Thyroid gland (tissue), 4 donors: ENCODE results near the gene MLC1. TPM values are rescaled to one million over a fixed set of nuclear protein-coding genes. Genes with fewer than 3 reads are reported as not detected.

ENCODE experiments used
- DNase-seq, 2 donors: peaks; one replicate each; pipeline ENCODE4 v3.0.0-alpha.2; 2019
- H3K27ac ChIP-seq, 3 donors: fragments of 200-600 bp; sonication (generic); 1 replicate in 2 of 3; 2 replicates in 1 of 3; pipeline ENCODE4 v1.5.1; 2016 to 2019; ENCODE audit warnings: mild to moderate bottlenecking in 1 of 3, moderate library complexity in 1 of 3
- H3K27me3 ChIP-seq: fragments of 200-600 bp; sonication (generic); one replicate; pipeline ENCODE4 v1.5.1; 2019
- H3K36me3 ChIP-seq, 2 donors: fragments of 200-600 bp; sonication (generic); one replicate each; pipeline ENCODE4 v1.5.1; 2016 to 2019
- H3K4me1 ChIP-seq, 2 donors: fragments of 200-600 bp; sonication (generic); one replicate each; pipeline ENCODE4 v1.5.1; 2017 to 2019
- H3K4me3 ChIP-seq, 3 donors: fragments of 200-600 bp; sonication (generic); replicated peaks in 1 of 3; 1 replicate in 2 of 3; 2 replicates in 1 of 3; pipeline ENCODE4 v1.5.1; 2016; ENCODE audit warnings: mild to moderate bottlenecking in 1 of 3
- H3K9me3 ChIP-seq: fragments of 200-600 bp; sonication (generic); one replicate; pipeline ENCODE4 v1.5.1; 2017
- POLR2A ChIP-seq, 2 donors: fragments of 450-650 bp; IDR thresholded peaks; one replicate each; pipeline ENCODE4 v1.6.1; 2017; ENCODE audit warnings: antibody characterized with exemption in 2 of 2, mild to moderate bottlenecking in 2 of 2, moderate library complexity in 1 of 2
- WGBS, 2 donors: methylation state at CpG; one replicate each; pipeline ENCODE4 v1.1.5; 2017; 5-methylcytosine and 5-hydroxymethylcytosine counted together
- intact Hi-C: fragments of 100-400 bp; cut with DNase I; formaldehyde crosslinking; loops from one replicate; pipeline ENCODE4 v1.15.1; 2023
- total RNA-seq, 4 donors: library from RNA; depleted of rRNA; stranded (reverse); fragments of >200 nt; gene quantifications; one replicate each; pipeline ENCODE4 v1.2.3, GENCODE V29; 2016
- TF ChIP-seq, protein P1 (sequence below), 6 experiments: fragments of 200-600 bp in 3 of 6; fragments of 450-650 bp in 3 of 6; sonication (generic) in 3 of 6; IDR thresholded peaks; one replicate each; pipeline ENCODE4 v1.5.1; 2016 to 2019; ENCODE audit warnings: antibody characterized with exemption in 6 of 6, mild to moderate bottlenecking in 2 of 6, inconsistent platforms in 1 of 6, moderate library complexity in 1 of 6

Gene MLC1
- total RNA-seq, 4 donors from 2014 or later: 0.11 TPM; not detected in 3

DNA sequence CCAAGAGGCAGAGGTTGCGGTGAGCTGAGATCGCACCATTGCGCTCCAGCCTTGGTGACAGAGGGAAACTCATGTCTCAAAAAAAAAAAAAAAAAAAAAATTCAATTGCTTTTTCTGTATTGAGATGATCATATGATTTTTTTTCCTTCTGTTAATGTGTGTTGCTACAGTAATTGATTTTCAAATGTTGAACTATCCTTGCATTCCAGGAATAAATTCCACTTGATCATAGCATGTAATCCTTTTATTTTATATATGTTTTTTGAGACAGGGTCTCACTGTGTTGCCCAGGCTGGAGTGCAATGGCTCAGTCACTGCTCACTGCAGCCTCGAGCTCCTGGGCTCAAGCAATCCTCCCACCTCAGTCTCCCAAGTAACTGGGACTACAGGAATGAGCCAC lies 37.9 kb upstream of the MLC1 start:
- H3K9me3 ChIP-seq: no peaks in the 10 kb centered on the region
- TF ChIP-seq, protein P1, sequence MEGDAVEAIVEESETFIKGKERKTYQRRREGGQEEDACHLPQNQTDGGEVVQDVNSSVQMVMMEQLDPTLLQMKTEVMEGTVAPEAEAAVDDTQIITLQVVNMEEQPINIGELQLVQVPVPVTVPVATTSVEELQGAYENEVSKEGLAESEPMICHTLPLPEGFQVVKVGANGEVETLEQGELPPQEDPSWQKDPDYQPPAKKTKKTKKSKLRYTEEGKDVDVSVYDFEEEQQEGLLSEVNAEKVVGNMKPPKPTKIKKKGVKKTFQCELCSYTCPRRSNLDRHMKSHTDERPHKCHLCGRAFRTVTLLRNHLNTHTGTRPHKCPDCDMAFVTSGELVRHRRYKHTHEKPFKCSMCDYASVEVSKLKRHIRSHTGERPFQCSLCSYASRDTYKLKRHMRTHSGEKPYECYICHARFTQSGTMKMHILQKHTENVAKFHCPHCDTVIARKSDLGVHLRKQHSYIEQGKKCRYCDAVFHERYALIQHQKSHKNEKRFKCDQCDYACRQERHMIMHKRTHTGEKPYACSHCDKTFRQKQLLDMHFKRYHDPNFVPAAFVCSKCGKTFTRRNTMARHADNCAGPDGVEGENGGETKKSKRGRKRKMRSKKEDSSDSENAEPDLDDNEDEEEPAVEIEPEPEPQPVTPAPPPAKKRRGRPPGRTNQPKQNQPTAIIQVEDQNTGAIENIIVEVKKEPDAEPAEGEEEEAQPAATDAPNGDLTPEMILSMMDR (IDR thresholded peaks at IDR 0.05): no peak
- no peak for TF ChIP-seq POLR2A (IDR thresholded peaks at IDR 0.05)
- DNase-seq: no peak
- H3K27me3 ChIP-seq: no peaks in the 10 kb centered on the region
- 77 to 80% methylated on average over 4 of the region's 4 CpGs for WGBS, 2 donors
- no peak overlapping the region for H3K4me3 ChIP-seq
- H3K27ac ChIP-seq: no peak overlapping the region
- no peaks in the 10 kb centered on the region for H3K36me3 ChIP-seq
- intact Hi-C loops: no loop called here
- peaks cover 8 to 18% of the 10 kb centered on the region in 2 donors for H3K4me1 ChIP-seq

DNA sequence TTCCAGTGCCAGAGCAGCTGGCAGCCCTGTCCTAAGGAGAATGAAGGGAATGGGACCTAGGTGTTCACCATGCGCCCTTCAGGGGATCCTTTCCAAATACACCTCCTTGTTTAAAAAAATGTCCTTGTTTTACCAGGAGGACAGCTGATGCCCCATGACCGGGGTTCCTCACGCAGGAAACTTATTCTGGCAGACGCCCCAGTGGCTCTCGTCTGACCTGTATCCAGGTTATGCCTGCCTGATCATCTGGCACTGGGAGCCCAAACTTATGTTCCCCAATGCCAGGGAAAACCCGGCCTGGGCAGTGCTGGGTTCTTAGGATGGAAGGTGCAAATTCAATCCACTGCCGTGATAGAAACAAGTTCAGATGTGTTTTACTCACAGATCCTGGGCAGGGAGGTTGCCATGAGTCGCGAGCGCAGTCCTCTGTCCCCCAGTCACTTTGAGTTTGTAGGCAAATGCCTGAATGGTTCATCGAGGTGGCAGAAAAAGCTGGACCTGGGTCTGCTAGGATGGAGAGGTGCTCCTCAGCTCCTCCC lies 36.0 kb upstream of the MLC1 start:
- no peak for TF ChIP-seq POLR2A (IDR thresholded peaks at IDR 0.05)
- TF ChIP-seq, protein P1 (IDR thresholded peaks at IDR 0.05): no peak
- intact Hi-C loops: no loop called here
- DNase-seq: peak; percentile 71 to 82
- 71 to 73% methylated on average over 11 of the region's 11 CpGs for WGBS, 2 donors
- H3K9me3 ChIP-seq: no peaks in the 10 kb centered on the region
- no peak overlapping the region for H3K4me3 ChIP-seq
- H3K36me3 ChIP-seq: no peaks in the 10 kb centered on the region
- peak overlapping the region in 1 of 3 donors; percentile 12 for H3K27ac ChIP-seq
- H3K27me3 ChIP-seq: no peaks in the 10 kb centered on the region
- peaks cover 8 to 18% of the 10 kb centered on the region in 2 donors for H3K4me1 ChIP-seq

DNA sequence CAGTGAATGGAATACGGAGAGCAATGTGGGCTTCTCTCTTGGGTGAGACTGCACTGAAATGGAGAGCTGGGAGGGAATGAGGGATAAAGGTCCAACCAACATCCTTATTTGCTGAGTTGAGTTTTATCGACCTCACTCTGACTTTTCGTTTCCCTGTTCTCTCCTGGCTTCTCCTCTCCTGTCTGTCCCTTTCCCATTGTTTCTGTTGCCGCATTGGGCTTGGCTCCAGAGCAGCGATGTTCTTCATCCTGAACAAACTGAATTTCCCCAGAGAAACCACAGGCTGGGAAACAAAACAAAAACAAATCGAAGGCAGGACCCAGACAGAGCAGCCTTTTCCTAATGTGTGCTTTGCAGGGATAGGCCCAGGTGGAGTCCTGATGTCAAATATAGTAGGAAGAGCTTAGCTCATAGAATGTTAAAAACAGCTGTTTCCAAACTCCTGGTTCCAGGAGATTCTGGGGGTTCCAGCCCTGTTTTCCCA lies 34.6 kb upstream of the MLC1 start:
- TF ChIP-seq POLR2A (IDR thresholded peaks at IDR 0.05): no peak
- TF ChIP-seq, protein P1 (IDR thresholded peaks at IDR 0.05): no peak
- H3K4me3 ChIP-seq: no peak overlapping the region
- no peaks in the 10 kb centered on the region for H3K9me3 ChIP-seq
- H3K4me1 ChIP-seq: peaks cover 8 to 25% of the 10 kb centered on the region in 2 donors
- peak in 1 of 2 donors; percentile 15 for DNase-seq
- intact Hi-C loops: no loop called here
- WGBS, 2 donors: 49 to 53% methylated on average over 6 of the region's 6 CpGs
- H3K27ac ChIP-seq: no peak overlapping the region
- H3K27me3 ChIP-seq: no peaks in the 10 kb centered on the region
- no peaks in the 10 kb centered on the region for H3K36me3 ChIP-seq

DNA sequence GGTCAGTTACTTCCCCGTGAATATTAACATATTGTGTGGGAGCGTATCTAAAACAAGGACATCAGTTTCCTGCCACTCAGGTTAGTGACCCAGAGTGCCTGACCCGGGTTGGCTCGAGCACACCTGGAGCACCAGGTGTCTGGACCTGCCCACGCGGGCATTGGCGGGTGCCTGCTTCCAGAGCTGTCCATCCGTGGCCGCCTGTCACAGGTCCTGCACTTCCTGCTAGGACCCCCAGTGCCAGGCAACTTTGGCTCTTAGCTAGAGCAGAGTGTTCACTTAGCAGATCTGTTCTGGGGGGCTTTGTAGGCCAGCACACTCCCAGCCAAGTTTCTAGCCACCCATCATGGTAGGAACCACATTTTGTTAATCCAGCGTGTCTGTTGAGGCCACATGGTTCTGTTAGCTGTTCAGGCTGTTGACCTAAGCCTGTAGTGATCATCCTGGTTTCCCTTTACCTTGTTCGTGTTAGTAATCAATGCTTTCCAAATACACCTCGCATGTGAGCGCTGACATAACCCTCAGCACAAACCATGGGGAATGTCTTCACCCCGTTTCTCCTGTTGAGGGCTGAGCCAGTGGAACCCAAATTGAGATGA lies 34.0 kb upstream of the MLC1 start:
- no peak overlapping the region for H3K27ac ChIP-seq
- TF ChIP-seq POLR2A (IDR thresholded peaks at IDR 0.05): no peak
- TF ChIP-seq, protein P1 (IDR thresholded peaks at IDR 0.05): no peak
- H3K4me1 ChIP-seq: peaks cover 9 to 30% of the 10 kb centered on the region in 2 donors
- no peaks in the 10 kb centered on the region for H3K36me3 ChIP-seq
- intact Hi-C loops: no loop called here
- H3K4me3 ChIP-seq: no peak overlapping the region
- no peaks in the 10 kb centered on the region for H3K27me3 ChIP-seq
- no peak for DNase-seq
- WGBS, 2 donors: 75 to 79% methylated on average over 9 to 14 of the region's 14 CpGs
- no peaks in the 10 kb centered on the region for H3K9me3 ChIP-seq

DNA sequence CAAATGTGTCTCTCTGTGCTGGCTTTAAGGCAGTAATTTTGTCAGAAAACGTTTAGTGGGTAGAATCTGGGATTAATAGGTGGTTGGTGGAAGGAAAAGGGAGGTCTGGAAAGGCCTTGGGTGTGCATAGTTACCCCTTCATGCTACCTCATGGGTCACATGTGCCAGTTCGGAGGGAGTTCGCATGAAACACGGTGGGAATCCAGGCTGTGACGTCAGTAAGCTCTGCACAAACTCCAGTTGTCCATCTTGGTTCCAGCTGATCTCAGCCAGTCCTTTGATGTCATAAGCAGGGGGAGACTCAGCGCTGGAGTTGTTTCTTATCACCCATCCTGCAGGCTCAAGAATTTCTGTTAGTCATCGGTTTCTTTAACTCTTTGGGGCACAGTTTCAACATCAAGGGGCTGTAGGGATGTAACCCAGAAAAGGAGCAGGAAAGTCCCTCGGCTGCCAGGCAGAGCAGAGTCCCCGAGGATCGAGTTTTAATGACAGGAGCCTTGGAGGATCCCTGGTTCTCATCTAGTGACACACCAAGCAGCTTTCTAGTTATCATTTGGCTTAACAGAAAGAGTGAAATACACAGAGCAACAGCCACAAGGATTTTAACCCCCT lies 33.4 kb upstream of the MLC1 start:
- no peak for DNase-seq
- H3K4me3 ChIP-seq: no peak overlapping the region
- no peaks in the 10 kb centered on the region for H3K9me3 ChIP-seq
- no peaks in the 10 kb centered on the region for H3K27me3 ChIP-seq
- intact Hi-C loops: no loop called here
- no peak overlapping the region for H3K27ac ChIP-seq
- peaks cover 11 to 34% of the 10 kb centered on the region in 2 donors for H3K4me1 ChIP-seq
- no peaks in the 10 kb centered on the region for H3K36me3 ChIP-seq
- 24 to 52% methylated on average over 10 of the region's 10 CpGs for WGBS, 2 donors
- TF ChIP-seq POLR2A (IDR thresholded peaks at IDR 0.05): no peak
- TF ChIP-seq, protein P1 (IDR thresholded peaks at IDR 0.05): no peak
